Stimulated activated CD8-positive, alpha-beta memory T cell treated with anti-CD3 and anti-CD28 coated beads, Interleukin-15, amount 100 ng/mL, for 24 hours (primary cell): ENCODE results near the gene DHRS12.
A peak's percentile ranks its signal among the peaks of the same experiment; 100 is the strongest.

Source experiments
- DNase-seq: peaks from one replicate; pipeline ENCODE4 v3.0.0-alpha.2; 2020; ENCODE audit warnings: low read depth

DHRS12 gene

GRCh38 chr13:51803422-51804294, at the start of gene DHRS12:
Gene DHRS12 (minus strand): TSS chr13:51804163. CDS start chr13:51799659, 4,504 bp downstream.
- DNase-seq = peak; percentile 57

GRCh38 chr13:51849145-51850101, 45.5 kb upstream of the DHRS12 start:
- DNase-seq = no peak

GRCh38 chr13:51848674-51849073, 44.7 kb upstream of the DHRS12 start:
- DNase-seq = no peak

- no peak for DNase-seq
Observed at GRCh38 chr13:51846756-51847155, 42.8 kb upstream of the DHRS12 start.

GRCh38 chr13:51845574-51846318, 41.8 kb upstream of the DHRS12 start:
- DNase-seq = no peak

- peak; percentile 41 for DNase-seq
Observed at GRCh38 chr13:51844862-51845573, 41.1 kb upstream of the DHRS12 start, which contains the start of gene TMEM272. Gene TMEM272 (minus strand): TSS chr13:51845177. CDS start chr13:51838530, 6,647 bp downstream.

GRCh38 chr13:51843529-51843928, 39.6 kb upstream of the DHRS12 start:
- DNase-seq = no peak

- DNase-seq = no peak
Observed at GRCh38 chr13:51841732-51842131, 37.8 kb upstream of the DHRS12 start.

- no peak for DNase-seq
Observed at GRCh38 chr13:51840917-51841316, 37.0 kb upstream of the DHRS12 start.

GRCh38 chr13:51839711-51840540, 36.0 kb upstream of the DHRS12 start:
- no peak for DNase-seq

- DNase-seq = no peak
Observed at GRCh38 chr13:51838240-51838846, 34.4 kb upstream of the DHRS12 start.

GRCh38 chr13:51837016-51837415, 33.1 kb upstream of the DHRS12 start:
- DNase-seq = no peak

- no peak for DNase-seq
Observed at GRCh38 chr13:51834581-51835171, 30.7 kb upstream of the DHRS12 start.

GRCh38 chr13:51833980-51834379, 30.0 kb upstream of the DHRS12 start:
- no peak for DNase-seq

- no peak for DNase-seq
Observed at GRCh38 chr13:51832471-51833152, 28.6 kb upstream of the DHRS12 start.

- DNase-seq = no peak
Observed at GRCh38 chr13:51831519-51831918, 27.6 kb upstream of the DHRS12 start.

- no peak for DNase-seq
Observed at GRCh38 chr13:51829568-51829899, 25.6 kb upstream of the DHRS12 start.

- DNase-seq = no peak
Observed at GRCh38 chr13:51828730-51829567, 25.0 kb upstream of the DHRS12 start.
